ENCODE data around the gene TCTA. TPM values are rescaled to one million over a fixed set of nuclear protein-coding genes. Genes with fewer than 3 reads are reported as not detected.
A peak's percentile ranks its signal among the peaks of the same experiment; 100 is the strongest.

Gene TCTA
- total and polyA plus RNA-seq, 4 donors = 15.8 to 49.0 (median 30.1) TPM

DNA sequence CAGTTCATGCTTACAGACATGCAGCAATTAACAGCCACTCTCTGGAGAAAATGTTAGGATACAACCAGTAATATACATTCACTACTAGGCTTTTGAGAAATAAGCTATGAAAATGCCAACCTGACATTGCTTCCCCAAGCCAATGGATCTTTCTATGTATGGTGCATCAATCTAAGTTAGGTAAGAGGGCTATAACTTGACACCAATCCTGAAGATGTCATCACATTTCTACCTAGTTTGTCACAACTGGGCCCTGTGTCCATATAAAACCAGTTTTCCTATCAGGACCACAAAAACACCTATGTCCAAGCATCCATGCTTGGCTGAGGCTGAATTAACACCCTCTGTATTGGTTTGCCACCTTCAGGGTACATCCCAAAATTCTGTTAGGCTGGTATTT lies 40.3 kb upstream of the TCTA start:
- Histone ChIP-seq H3K4me1 (ENCODE audit: control insufficient read depth in 5 of 5, insufficient read depth in 5 of 5, low read length in 5 of 5) (peaks cover 0 to 3% (median 0%) of the 10 kb centered on the region in 5 donors), H3K27me3 (ENCODE audit: control insufficient read depth in 3 of 3, insufficient read depth in 3 of 3, low read length in 2 of 3) (no peaks in the 10 kb centered on the region), H3K4me3 (no peak overlapping the region), H3K9ac (ENCODE audit: insufficient read depth in 1 of 2, low read length in 2 of 2) (no peak overlapping the region), H3K27ac (ENCODE audit: low read depth in 1 of 2, low read length in 1 of 2) (no peak overlapping the region), H3K9me3 (ENCODE audit: control insufficient read depth in 4 of 4, insufficient read depth in 3 of 4, low read length in 3 of 4) (no peaks in the 10 kb centered on the region), H3K36me3 (ENCODE audit: control insufficient read depth in 4 of 4, insufficient read depth in 4 of 4, low read length in 4 of 4) (peaks cover 22 to 41% (median 28%) of the 10 kb centered on the region in 4 donors)
- DNase-seq (no peak), ATAC-seq (ENCODE audit: insufficient read depth, low FRiP score) (no peak)
- TF ChIP-seq, protein P1, sequence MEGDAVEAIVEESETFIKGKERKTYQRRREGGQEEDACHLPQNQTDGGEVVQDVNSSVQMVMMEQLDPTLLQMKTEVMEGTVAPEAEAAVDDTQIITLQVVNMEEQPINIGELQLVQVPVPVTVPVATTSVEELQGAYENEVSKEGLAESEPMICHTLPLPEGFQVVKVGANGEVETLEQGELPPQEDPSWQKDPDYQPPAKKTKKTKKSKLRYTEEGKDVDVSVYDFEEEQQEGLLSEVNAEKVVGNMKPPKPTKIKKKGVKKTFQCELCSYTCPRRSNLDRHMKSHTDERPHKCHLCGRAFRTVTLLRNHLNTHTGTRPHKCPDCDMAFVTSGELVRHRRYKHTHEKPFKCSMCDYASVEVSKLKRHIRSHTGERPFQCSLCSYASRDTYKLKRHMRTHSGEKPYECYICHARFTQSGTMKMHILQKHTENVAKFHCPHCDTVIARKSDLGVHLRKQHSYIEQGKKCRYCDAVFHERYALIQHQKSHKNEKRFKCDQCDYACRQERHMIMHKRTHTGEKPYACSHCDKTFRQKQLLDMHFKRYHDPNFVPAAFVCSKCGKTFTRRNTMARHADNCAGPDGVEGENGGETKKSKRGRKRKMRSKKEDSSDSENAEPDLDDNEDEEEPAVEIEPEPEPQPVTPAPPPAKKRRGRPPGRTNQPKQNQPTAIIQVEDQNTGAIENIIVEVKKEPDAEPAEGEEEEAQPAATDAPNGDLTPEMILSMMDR (IDR thresholded peaks at IDR 0.05; ENCODE audit: control extremely low read depth, extremely low read depth) = no peak

DNA sequence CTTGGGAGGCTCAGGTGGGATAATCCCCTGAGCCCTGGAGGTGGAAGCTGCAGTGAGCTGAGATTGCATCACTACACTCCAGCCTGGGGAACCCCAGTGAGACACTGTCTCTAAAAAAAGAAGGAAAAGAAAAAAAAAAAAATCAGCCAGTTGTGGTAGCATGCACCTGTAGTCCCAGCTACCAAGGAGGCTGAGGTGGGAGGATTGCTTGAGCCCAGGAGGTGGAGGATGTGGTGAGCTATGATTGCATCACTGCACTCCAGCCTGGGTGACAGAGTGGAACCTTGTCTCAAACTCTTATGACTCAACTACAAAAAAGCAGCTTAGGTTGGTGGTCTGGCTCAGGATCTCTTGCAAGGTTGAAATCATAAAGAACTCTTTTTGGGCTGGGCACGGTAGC lies 34.7 kb upstream of the TCTA start:
- WGBS, 2 donors = 83 to 85% methylated on average over 1 of the region's 1 CpG
- Histone ChIP-seq H3K4me1 (ENCODE audit: control insufficient read depth in 5 of 5, insufficient read depth in 5 of 5, low read length in 5 of 5) (peaks cover 0 to 10% (median 0%) of the 10 kb centered on the region in 5 donors), H3K9ac (ENCODE audit: insufficient read depth in 1 of 2, low read length in 2 of 2) (no peak overlapping the region), H3K4me3 (no peak overlapping the region), H3K27me3 (ENCODE audit: control insufficient read depth in 3 of 3, insufficient read depth in 3 of 3, low read length in 2 of 3) (no peaks in the 10 kb centered on the region), H3K9me3 (ENCODE audit: control insufficient read depth in 4 of 4, insufficient read depth in 3 of 4, low read length in 3 of 4) (no peaks in the 10 kb centered on the region), H3K27ac (ENCODE audit: low read depth in 1 of 2, low read length in 1 of 2) (peak overlapping the region in 1 of 2 donors; percentile 20), H3K36me3 (ENCODE audit: control insufficient read depth in 4 of 4, insufficient read depth in 4 of 4, low read length in 4 of 4) (peaks cover 13 to 20% (median 16%) of the 10 kb centered on the region in 4 donors)
- peak; percentile 14 for ATAC-seq (ENCODE audit: insufficient read depth, low FRiP score)
- no peak for DNase-seq
- TF ChIP-seq, protein P1 (IDR thresholded peaks at IDR 0.05; ENCODE audit: control extremely low read depth, extremely low read depth) = no peak

DNA sequence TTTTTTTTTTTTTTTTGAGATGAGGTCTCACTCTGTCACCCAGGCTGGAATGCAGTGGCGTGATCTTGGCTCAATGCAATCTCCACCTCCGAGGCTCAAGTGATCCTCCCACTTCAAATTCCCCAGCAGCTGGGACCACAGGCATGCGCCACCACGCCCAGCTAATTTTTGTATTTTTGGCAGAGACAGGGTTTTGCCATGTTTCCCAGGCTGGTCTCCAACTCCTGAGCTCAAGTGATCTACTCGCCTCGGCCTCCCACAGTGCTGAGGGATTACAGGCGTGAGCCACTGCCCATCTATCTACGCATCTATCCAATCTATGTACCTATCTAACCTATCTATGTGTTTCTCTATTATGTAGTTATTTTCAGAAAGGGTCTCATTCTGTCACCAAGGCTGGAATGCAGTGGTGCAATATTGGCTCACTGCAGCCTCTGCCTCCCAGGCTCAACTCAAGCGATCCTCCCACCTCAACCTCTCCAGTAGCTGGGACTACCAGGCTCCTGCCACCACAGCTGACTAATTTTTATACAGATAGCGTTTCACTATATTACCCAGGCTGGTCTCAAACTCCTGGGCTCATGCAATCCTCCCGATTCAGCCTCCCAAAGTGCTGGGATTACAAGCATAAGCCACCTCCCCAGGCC lies 33.9 kb upstream of the TCTA start:
- H3K36me3 ChIP-seq (ENCODE audit: control insufficient read depth in 4 of 4, insufficient read depth in 4 of 4, low read length in 4 of 4) = peaks cover 9 to 13% (median 11%) of the 10 kb centered on the region in 4 donors
- H3K9ac ChIP-seq (ENCODE audit: insufficient read depth in 1 of 2, low read length in 2 of 2) = no peak overlapping the region
- ATAC-seq (ENCODE audit: insufficient read depth, low FRiP score) (peak; percentile 44), DNase-seq (no peak)
- peaks cover 0 to 10% (median 0%) of the 10 kb centered on the region in 5 donors for H3K4me1 ChIP-seq (ENCODE audit: control insufficient read depth in 5 of 5, insufficient read depth in 5 of 5, low read length in 5 of 5)
- H3K4me3 ChIP-seq = no peak overlapping the region
- WGBS, 2 donors = 63 to 75% methylated on average over 11 of the region's 11 CpGs
- no peaks in the 10 kb centered on the region for H3K9me3 ChIP-seq (ENCODE audit: control insufficient read depth in 4 of 4, insufficient read depth in 3 of 4, low read length in 3 of 4)
- peak overlapping the region in 1 of 2 donors; percentile 56 for H3K27ac ChIP-seq (ENCODE audit: low read depth in 1 of 2, low read length in 1 of 2)
- TF ChIP-seq, protein P1 (IDR thresholded peaks at IDR 0.05; ENCODE audit: control extremely low read depth, extremely low read depth) = no peak
- no peaks in the 10 kb centered on the region for H3K27me3 ChIP-seq (ENCODE audit: control insufficient read depth in 3 of 3, insufficient read depth in 3 of 3, low read length in 2 of 3)

All from lung (tissue), 12 donors.